Thyroid gland (tissue), 4 donors: ENCODE measurements around the gene GAGE12J.

Source experiments
- POLR2A ChIP-seq, 2 donors: fragments of 450-650 bp; IDR thresholded peaks; one replicate each; pipeline ENCODE4 v1.6.1; 2017; ENCODE audit warnings: antibody characterized with exemption in 2 of 2, mild to moderate bottlenecking in 2 of 2, moderate library complexity in 1 of 2
- TF ChIP-seq, protein P1 (sequence below), 6 experiments: fragments of 200-600 bp in 3 of 6; fragments of 450-650 bp in 3 of 6; sonication (generic) in 3 of 6; IDR thresholded peaks; one replicate each; pipeline ENCODE4 v1.5.1; 2016 to 2019; ENCODE audit warnings: antibody characterized with exemption in 6 of 6, mild to moderate bottlenecking in 2 of 6, inconsistent platforms in 1 of 6, moderate library complexity in 1 of 6

DNA sequence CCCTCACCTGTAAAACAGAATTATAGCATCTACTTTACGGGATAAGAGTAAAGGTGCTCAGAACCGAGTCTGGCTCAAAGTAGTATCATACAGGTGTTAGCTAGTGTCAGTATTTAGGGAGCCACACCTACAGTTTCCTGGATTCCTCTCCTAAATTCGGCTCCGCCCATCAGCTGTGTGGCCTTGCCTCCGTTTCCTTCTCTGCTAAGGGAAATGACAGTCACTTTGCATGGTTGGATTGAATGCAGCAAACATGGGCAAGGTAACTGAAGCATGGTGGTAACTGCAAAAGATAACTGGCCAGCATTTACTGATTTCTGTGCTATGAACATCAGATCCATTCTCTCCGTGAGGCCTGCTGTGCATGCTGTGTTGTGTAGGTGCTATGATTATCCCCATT lies 49.4 kb upstream of the GAGE12J start:
- TF ChIP-seq, protein P1, sequence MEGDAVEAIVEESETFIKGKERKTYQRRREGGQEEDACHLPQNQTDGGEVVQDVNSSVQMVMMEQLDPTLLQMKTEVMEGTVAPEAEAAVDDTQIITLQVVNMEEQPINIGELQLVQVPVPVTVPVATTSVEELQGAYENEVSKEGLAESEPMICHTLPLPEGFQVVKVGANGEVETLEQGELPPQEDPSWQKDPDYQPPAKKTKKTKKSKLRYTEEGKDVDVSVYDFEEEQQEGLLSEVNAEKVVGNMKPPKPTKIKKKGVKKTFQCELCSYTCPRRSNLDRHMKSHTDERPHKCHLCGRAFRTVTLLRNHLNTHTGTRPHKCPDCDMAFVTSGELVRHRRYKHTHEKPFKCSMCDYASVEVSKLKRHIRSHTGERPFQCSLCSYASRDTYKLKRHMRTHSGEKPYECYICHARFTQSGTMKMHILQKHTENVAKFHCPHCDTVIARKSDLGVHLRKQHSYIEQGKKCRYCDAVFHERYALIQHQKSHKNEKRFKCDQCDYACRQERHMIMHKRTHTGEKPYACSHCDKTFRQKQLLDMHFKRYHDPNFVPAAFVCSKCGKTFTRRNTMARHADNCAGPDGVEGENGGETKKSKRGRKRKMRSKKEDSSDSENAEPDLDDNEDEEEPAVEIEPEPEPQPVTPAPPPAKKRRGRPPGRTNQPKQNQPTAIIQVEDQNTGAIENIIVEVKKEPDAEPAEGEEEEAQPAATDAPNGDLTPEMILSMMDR (IDR thresholded peaks at IDR 0.05): no peak
- TF ChIP-seq POLR2A (IDR thresholded peaks at IDR 0.05): no peak
